ENCODE data around the gene ITGB2.

ITGB2 gene

DNA sequence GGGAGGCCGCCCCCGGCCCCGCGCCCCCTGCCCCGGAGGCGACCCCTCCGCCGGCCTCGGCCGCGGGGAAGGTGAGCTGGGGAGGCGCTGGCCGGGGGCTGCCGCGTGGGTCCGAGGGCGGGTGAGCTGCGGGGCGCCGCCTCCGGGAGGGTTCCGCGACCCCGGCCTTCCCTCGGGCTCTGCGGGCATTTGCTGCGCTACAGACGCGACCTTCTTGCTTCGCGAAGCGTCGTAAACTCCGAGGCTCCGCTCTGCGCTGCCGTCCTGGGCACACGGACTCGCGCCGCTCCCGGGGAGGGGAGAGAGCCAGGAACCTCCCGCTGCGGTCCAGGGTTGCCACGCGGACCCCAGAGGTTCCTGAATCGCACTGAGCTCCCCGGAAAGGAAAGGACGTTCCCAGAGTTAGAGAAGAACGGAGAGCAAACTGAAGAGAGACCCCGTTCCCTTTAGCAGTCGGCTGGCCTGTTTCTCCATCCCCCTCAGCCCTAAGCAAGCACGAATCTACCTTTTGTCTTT is 19.5 kb upstream of the ITGB2 start:
- peak; percentile 43 for DNase-seq

DNA sequence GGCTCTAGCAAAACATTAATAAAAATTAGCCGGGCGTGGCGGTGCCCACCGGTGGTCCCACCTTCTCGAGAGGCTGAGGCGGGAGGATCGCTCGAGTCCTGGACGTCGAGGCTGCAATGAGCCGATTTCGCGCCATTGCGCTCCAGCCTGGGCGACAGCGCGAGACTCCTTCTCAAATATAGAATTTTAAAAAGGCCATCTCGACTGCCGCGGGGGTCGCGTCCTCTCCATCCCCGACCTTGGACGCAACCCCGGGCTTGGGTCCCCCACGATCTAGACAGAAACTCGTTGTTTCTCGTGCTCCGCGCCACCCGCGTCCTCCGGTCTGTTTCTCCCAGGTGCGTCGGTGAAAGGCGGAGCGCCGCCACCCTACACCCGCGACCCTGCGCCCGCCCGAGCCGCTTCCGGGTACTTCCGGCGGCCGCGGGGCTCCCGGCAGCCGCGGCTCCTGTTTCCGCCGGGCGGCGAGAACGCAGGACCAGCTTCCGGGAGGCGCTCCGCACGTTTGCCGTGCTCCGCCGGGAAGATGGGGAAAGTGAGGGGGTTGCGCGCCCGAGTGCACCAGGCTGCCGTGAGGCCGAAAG is 18.9 kb upstream of the ITGB2 start, which contains the start of gene SLX9:
TSS of gene SLX9 (plus strand) at position 498 of the 584 bp plus-strand sequence. CDS start at position 527, 29 bp downstream.
- DNase-seq = peak; percentile 84

DNA sequence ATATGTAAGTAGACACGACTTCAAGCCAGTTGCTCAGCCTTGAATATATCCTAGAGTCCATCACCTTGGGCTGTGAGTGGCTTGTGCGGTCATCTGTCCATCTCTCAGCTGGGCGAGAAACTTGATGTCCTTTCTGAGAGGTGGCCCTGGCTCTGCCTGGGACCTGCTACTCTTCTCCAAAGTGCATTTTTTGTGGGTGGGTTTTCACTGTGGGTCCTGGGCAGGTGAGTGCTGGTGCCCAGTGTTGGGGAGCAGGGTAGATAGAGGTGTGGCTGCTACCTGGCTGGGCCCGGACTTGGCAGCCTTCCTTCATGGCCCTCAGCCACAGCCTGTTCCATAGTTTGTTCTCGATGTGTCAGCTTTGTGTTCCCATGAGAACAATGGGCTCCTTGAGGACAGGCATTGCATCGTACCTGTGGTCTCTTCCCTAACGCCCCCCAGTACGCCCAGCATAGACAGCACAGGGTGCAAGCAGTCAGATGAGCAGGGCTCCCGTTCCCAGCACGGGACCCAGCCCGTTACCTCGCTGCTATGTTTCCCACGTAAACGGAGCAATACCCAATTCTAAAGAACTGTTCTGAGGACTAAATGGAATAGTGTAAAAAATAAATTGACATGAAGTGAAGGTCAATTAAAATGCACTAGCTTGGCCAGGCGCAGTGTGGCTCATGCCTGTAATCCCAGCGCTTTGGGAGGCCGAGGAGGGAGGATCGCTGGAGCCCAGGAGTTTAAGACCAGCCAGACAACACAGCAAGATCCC is 18.3 kb upstream of the ITGB2 start:
- no peak for DNase-seq

DNA sequence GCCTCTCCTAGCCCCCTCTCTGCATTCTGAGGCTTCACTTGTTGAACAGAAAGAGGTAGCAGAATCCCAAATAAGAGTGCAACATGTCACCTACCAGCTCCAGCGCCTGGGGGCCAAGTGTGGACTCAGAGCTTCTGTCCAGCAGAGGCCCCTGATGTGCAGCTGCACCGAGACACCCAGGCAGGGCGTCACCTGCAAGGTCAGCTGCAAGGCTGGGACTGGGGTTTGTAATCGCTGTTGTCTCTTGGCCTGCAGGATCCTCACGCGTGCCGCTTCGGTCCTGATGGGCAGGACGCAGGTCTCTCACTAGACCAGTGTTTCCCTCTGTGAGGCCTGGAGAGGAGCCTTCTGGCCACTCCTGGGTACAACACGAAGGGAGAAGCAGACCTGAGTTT is 14.8 kb upstream of the ITGB2 start:
- DNase-seq = no peak

DNA sequence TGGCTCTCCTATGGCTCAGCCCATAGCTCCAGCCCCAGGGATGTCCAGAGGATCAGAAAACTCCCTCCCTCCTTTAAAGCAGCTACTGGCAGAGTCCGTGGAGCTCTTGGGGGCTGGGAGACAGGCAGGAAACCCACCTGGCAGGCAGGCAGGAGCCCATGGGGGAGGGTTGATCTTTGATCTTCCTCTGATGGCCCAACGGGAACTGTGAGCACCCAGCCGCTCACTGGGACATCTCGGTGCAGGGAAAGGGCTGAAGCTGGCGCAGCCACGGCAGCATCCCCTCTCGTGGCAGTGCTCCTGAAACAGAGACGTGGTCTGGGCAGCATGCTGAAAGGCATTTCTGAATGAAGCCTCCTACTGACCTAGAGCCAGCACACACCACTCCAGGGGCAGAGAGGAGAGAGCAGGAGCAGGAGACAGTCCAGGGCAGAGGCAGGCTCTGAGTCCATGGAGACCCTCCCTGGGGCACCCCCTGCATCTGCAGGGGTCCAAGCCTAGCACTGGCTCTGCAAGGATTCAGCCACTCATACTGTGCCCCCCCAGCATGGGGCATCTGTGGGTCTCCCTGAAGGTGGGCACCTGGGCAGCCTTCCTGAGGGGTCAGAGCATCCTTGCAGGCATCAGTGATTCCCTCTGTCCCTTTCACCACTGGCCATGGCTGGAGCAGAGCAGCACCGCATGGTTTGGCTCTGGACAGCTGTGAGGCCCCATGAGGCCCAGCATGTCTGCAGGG is 14.3 kb upstream of the ITGB2 start:
- no peak for DNase-seq

DNA sequence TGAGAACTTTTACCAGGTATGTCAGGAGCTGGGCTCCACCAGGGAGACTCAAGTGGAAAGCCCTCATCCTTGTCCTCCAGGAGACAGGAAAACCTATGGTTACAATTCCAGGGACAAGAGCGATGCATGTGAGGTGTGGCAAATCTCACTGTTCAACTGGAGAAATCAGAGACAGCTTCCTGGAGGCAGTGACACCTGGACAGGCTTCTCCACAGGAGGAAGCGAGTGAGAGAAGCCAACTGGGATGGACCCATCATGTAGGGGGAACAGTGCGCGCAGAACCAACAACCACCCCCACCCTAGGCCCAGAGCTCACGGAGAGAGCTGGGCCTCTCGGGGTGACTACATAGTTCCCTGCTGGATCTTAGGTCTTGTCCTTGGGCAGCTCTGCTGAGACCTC is 13.6 kb upstream of the ITGB2 start:
- no peak for DNase-seq

DNA sequence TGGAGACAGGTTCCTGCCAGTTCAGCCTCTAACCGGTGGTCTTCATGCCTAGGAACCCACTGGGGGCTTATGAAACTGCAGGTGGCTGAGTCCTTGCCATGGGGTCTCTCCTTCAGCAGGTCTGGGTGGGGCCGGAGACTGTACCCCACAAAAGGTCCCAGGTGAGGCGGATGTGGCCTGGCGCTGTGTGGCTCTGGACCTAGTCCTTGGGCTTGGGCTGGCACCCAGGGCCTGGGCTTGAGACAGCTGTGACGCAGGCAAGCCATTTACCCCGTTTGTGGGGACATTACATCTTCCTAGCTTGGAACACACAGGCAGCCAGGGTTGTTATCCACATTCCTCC is 13.2 kb upstream of the ITGB2 start:
- no peak for DNase-seq

DNA sequence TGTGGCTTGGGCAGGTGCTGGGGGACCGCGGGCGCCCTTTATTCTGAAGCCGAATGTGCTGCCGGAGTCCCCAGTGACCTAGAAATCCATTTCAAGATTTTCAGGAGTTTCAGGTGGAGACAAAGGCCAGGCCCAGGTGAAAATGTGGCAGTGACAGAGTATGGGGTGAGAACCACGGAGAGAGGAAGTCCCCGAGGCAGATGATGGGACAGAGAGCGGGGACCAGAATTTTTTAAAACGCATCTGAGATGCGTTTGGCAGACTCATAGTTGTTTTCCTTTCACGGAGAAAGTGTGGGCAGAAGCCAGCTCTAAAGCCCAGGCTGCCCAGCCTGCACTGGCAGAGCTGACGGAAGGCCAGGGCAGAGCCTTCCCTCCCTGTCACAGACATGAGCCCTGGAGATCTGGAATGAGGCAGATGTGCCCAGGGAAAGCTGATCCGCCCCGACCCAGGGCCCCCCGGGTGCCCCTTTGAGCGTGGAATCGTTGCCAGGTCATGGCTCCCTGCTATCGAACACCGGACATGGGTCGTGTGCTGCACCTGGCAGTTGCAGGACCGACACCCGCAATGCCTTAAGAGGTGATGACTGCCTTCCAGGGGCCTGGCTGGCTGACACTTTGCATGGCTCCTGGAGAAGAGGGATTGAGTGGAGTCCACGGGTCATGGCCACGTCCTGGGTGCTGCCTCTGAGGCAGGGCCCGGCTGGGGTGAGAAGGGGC is 12.7 kb upstream of the ITGB2 start:
- no peak for DNase-seq

DNA sequence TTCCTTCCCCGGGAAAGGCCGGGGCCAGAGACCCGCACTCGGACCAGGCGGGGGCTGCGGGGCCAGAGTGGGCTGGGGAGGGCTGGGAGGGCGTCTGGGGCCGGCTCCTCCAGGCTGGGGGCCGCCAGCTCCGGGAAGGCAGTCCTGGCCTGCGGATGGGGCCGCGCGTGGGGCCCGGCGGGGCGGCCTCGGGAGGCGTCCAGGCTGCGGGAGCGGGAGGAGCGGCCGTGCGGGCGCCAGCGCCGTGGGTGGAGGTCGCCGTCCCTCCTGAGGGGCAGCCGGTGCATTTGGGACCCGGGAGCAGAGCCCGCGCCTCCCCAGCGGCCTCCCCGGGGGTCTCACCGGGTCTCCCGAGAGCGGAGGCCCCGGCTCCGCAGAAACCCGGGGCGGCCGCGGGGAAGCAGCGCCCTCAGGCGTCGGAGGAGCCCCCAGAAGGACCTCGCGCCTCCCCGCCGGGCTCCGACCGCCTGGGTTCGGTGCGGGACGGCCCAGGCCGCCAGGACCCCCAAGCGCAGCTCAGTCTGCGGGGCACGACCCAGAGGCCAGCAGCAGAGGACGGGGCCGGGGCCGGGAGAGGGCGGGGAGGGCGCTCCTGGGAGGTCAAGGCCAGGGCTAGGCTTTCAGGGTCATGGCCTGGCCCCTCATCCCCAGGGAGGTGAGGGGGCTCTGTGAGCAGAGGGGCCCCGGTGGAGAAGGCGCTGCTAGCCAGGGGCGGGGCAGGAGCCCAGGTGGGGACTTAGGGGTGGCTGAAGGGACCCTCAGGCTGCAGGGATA is 11.9 kb upstream of the ITGB2 start:
- DNase-seq = peak; percentile 85

DNA sequence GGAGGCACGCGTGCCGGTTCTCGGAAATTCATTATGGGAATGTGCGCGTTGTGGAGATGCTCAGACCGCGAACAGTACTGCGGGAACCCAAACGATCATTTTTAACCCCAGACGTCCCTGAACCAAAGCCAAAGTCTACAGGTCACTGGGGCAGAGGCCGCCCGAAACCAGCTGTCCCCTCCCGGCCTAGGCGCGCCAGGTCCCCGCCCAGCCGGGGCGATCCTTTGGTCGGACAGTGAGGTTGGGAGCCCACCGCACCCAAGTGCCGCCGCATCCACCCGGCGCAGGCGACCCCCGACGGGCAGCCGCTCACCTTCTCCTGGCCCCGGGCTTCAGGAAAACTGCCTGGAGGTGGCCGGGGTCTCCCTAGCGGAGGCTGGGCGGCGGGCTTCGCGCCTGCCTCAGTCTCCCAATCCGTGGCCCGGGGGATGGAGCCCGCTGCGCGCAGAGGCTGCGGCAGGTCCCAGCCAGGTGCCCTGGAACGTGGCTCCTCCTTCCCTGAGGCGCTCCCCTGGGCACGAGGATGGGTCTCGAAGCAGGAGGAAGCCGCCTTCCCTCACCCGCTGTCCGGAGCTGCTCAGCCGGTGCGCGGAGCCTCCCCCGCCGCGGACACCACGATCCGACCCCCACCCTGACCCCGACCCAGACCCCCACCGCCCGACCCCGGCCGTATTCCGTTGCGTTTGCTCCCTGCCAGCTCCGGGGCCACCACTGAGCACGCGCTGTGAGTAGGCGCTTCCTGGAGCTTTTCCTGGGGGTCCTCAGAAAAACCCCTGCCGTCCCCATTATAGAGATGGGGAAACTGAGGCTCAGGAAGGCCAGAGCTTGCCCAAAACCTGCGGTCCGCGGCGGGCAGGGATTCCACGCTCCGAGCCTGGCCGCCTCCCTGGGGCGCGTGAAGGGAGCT is 11.1 kb upstream of the ITGB2 start:
- peak; percentile 46 for DNase-seq

DNA sequence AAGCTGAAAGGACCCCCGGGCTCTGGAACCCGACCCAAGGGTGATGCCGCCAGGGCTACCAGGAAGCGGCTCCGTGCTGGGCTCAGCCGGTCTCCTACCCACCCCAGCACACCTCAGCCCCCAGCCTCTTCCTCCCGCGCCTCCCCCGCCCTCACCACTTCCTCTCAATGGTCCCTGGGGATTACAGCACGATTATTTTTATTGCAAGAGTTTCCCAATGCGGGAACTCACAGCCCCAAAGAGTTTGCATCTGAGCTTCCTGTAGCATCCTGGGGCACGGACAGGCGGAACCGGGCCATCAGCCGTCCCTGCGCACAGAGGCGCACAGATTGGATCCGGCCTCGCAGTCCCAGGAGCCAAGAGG is 10.4 kb upstream of the ITGB2 start:
- peak; percentile 65 for DNase-seq

DNA sequence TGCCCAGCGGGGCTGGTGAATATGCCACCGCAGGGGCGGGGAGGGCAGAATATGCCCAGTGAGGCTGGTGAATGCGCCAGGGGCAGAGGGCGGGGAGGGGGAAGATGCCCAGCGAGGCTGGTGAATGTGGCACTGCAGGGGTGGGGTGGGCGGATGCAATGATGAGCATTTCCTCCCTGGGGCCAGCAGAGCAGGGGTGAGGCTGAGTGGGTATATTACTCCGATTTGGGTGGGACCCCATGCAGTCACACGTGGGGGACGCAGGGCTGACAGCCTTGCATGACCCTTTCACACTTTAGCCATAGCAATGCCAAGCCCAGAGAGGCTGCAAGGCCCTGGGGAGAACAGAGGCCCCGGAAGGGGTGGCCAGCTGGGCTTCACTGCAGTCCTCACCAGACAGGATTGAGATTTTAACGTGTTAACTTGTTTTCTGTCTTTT is 9.9 kb upstream of the ITGB2 start:
- peak; percentile 85 for DNase-seq

DNA sequence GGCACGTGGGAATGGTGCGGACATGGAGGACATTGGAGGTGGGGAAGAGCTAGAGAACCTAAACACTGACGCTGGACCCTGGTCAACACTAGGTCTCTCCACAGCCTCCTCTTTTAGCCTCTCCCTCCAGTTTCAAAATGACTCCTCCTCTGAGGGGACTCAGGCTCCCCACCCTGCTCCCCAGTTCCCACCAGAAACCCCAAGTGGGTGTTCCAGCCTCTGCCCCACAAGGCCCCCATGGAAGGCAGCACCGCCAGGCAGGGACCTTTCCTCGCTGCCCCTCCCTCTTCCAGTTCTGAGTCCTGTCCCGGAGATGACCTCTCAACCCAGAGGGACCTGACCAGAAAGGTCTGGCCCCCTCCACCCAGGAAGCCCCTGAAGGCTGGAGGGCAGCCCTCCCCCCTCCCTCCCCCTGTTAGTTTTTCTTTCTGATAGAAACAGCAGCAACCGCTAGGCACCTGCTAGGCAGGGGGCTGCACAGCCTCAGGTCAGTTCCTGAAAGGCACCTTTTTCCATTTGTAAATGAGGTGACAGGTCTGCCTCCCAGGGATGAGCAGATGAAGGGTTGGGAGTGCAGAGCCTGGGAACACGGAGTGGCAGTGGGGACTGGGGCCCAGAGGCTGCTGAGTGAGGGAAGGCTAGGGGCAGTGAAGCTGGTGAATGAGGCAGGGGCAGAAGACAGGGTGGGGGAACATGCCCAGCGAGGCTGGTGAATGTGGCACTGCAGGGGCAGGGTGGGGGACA is 9.3 kb upstream of the ITGB2 start:
- DNase-seq = peak; percentile 8

DNA sequence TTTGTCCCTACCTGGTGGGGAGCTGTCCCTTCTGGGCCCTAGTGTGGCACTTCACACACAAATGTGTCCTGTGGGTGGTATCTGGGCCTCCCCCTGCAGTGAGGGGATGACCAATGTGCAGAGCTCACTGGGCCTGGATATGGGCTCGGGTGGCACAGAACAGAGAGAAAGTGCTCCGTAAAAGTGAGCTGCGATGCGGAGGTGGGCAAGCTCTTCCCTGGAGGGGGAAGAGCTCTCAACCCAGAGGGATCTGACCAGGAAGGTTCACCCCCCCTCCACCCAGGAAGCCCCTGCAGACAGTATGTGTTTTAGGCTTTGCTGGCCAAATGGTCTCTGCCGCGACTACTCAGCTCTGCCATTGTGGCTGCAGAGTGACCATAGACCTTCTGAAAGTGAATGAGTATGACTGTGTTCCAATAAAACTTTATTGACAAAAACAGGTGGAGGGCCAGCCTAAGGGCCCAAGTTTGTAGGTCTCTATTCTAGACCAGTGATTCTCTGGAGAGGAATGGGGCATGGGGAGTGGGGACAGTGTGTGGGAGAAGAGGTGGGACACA is 8.6 kb upstream of the ITGB2 start:
- DNase-seq = no peak

DNA sequence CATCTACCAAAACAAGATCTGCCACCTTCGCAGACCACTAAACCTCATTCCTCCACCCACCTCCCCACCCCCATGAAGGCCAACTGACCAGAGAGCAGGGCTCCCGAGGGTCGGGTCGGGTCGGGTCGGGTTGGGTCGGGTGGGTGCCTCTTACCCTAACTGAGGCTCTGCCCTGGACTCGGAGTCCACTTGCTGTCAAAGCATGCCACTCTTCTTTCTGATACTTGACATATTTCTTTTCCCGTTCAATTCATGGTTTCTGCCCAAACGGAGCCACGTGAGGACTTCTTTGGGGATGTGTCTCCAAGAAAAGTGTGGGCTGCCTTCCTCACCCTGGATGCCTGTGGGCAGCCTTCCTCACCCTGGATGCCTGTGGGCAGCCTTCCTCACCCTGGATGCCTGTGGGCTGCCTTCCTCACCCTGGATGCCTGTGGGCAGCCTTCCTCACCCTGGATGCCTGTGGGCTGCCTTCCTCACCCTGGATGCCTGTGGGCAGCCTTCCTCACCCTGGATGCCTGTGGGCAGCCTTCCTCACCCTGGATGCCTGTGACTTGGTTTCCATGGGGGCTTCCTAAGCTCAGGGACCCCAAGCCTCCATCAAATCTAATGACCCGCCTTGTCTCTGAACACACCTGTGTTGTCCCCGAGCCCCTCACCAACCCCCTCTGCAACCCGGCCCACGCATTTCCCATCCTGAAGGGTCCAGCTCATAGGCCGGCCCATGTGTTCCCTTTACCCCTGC is 8.0 kb upstream of the ITGB2 start:
- peak; percentile 9 for DNase-seq

DNA sequence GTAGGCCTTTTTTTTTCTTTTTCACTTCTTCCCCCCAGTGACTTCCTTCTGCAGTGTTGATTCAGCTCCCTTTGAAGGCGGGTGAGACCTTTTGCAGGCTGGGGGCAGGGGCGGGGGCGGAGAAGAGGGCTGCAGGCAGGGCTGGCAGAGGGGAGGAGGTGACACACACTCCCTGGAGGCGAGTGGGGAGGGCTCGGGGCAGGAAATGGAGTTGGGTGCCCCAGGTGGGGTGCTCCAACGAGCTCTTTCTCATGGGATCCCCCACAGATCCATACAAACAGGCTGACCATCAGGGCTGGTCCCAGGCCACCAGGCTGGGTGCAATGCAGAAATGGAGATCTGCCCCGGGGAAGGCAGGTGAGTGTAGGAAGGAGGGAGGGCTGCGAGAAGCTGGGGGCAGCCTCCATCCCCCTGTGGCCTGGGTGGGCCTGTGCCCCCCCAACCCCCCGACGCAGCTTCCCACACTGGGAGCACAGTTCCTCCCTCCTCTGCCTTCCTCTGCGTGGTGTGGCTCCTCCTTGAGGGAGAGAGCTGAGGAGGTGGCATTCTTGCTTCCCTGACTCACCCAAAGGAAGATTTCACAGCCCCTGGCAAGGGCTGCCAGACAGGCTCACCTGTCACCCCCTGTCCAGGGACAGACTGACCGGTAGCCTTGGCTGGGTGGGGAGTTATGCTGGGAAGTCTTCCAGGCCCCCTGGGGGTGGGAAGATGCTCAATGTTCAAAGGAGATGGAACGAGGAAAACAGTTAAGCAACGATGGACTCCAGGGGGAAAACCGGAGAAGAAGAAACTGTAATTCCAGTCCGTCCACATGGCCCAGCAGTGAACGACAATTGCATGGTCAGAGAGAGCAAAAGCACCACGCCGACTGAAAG is 7.1 kb upstream of the ITGB2 start:
- DNase-seq = peak; percentile 95

DNA sequence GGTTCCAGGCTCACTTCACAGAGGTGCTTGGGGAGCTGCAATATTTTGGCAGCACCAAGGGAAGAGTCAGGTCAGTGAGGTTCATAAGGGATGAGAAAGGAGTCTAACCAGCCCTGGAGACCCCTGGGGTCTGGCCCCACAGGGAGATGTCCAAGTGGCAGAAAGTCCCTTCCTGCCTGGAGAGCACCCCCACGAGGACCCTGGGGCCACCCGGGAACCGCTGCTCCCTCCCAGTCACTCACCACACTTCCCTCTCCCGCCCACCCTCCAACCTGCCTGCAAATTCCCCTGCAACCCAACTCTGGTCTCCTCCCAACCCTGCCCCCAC is 6.5 kb upstream of the ITGB2 start:
- DNase-seq = no peak

DNA sequence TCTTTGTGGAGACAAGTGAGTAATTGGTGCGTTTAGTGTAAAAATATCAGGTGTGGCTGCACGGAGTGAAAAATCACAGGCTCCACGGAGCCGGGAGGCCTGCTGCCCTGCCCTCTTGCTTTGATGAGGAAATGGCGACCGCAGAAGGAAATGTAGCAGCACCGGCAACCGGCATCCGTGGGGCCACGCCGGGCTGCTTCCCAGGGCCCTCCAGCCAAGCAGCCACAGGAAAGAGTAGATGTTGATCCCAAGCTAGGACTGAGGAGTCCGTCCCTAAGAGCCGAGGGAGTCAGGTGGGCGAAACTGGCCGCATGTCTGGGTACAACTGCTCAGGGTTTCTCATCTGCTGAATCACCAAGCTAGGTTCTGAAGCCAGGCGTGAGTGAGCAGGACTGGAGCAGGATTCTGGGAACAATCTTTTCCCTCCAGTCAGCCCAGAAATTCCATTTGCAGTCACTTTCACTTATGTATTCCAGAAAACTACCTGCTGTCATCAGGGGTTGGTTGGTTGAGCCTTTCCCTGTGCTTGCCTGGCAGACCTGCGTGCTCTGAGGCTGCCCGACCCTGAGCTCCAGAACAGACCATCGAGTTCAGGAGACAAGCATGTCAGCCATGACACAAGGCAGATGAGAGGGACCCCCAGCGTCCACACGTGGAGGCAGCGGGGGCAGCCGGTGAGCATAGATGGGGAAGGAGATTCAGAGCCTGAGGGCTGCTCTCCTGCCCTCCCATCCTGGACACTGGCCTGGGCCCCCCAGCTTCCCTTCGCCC is 5.8 kb upstream of the ITGB2 start:
- peak; percentile 81 for DNase-seq
